PC-3 (cell line): ENCODE data around the gene CD52.

Experiments
- EZH2 ChIP-seq: fragments of 300-600 bp; sonication (generic); IDR thresholded peaks from one replicate; pipeline ENCODE4 v1.6.1; 2017; ENCODE audit warnings: antibody characterized with exemption, mild to moderate bottlenecking, low read length; ENCODE audit not compliant: unreplicated experiment
- EZH2phosphoT487 ChIP-seq: fragments of 300-600 bp; sonication (generic); IDR thresholded peaks from 2 replicates; pipeline ENCODE4 v1.6.1; 2018; ENCODE audit warnings: mild to moderate bottlenecking, antibody characterized with exemption, low read length, borderline replicate concordance
- TF ChIP-seq, protein P1 (sequence below): fragments of 300-600 bp; sonication (generic); conservative IDR thresholded peaks from 2 replicates; pipeline ENCODE4 v1.5.1; 2017; ENCODE audit warnings: antibody characterized with exemption, low read depth, mild to moderate bottlenecking, low read length

DNA sequence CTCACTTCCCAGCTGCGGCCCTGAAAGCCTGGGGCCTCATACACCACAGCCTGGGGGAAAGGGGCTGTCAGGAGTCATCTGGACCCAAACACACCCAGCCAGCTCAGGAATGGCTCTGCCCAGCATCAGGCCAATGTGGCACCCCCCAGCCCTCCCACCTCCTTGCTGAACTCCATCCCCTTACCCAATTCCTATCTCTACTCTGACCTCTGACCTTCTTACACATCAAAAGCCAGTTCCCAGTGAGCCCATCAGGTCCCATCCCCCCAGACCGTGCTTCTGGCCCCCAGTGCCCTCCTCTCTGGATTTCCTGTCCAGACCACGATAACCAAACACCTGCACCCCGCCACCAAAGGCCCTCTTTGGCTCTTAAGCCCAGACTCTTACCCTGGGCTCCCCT is 19.9 kb downstream of the CD52 start:
- TF ChIP-seq, protein P1, sequence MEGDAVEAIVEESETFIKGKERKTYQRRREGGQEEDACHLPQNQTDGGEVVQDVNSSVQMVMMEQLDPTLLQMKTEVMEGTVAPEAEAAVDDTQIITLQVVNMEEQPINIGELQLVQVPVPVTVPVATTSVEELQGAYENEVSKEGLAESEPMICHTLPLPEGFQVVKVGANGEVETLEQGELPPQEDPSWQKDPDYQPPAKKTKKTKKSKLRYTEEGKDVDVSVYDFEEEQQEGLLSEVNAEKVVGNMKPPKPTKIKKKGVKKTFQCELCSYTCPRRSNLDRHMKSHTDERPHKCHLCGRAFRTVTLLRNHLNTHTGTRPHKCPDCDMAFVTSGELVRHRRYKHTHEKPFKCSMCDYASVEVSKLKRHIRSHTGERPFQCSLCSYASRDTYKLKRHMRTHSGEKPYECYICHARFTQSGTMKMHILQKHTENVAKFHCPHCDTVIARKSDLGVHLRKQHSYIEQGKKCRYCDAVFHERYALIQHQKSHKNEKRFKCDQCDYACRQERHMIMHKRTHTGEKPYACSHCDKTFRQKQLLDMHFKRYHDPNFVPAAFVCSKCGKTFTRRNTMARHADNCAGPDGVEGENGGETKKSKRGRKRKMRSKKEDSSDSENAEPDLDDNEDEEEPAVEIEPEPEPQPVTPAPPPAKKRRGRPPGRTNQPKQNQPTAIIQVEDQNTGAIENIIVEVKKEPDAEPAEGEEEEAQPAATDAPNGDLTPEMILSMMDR = no peak
- no peak for TF ChIP-seq EZH2
- no peak for TF ChIP-seq EZH2phosphoT487
